Occipital lobe (tissue), 2 donors: ENCODE results near the gene USE1. TPM values are rescaled to one million over a fixed set of nuclear protein-coding genes. Genes with fewer than 3 reads are reported as not detected.

Source experiments
- DNase-seq: peaks from one replicate; lab custom pipeline; 2025; lab: John Stamatoyannopoulos, UW
- total RNA-seq: library from RNA; depleted of rRNA; stranded (reverse); fragments of >200 nt; gene quantifications from one replicate; pipeline ENCODE4 v1.2.3, GENCODE V29; 2014

USE1 gene
- total RNA-seq, 1 donor from 2014 or later, result 10.1 TPM

- peak; percentile 17 for DNase-seq
Observed at GRCh38 chr19:17205237-17206140, 9.7 kb upstream of the USE1 start.

GRCh38 chr19:17206736-17207581 is 8.2 kb upstream of the USE1 start:
- DNase-seq, result no peak

GRCh38 chr19:17209126-17210036 is 5.8 kb upstream of the USE1 start:
- DNase-seq, result no peak

GRCh38 chr19:17210296-17210695 is 4.9 kb upstream of the USE1 start:
- DNase-seq, result no peak

- DNase-seq, result no peak
Observed at GRCh38 chr19:17211547-17212446, 3.4 kb upstream of the USE1 start.

GRCh38 chr19:17213334-17213733 is 1.8 kb upstream of the USE1 start:
- DNase-seq, result no peak

GRCh38 chr19:17214508-17215126 is 540 bp upstream of the USE1 start:
- no peak for DNase-seq

- no peak for DNase-seq
Observed at GRCh38 chr19:17216058-17216670, 1.0 kb downstream of the USE1 start.

GRCh38 chr19:17219286-17219685 is 4.1 kb downstream of the USE1 start:
- DNase-seq, result no peak

GRCh38 chr19:17220207-17220758 is 5.1 kb downstream of the USE1 start:
- no peak for DNase-seq

GRCh38 chr19:17225053-17225452 is 9.9 kb downstream of the USE1 start:
- DNase-seq, result no peak

GRCh38 chr19:17226002-17226933 is 11.1 kb downstream of the USE1 start, which contains the start of gene OCEL1:
Gene OCEL1 (plus strand): TSS chr19:17226226. CDS start chr19:17226248, 22 bp downstream.
- DNase-seq, result peak; percentile 97

- DNase-seq, result no peak
Observed at GRCh38 chr19:17227798-17228367, 12.7 kb downstream of the USE1 start.

GRCh38 chr19:17229890-17230289 is 14.7 kb downstream of the USE1 start:
- DNase-seq, result no peak

- no peak for DNase-seq
Observed at GRCh38 chr19:17232258-17232657, 17.1 kb downstream of the USE1 start.

- no peak for DNase-seq
Observed at GRCh38 chr19:17234911-17235299, 19.7 kb downstream of the USE1 start.

- peak; percentile 50 for DNase-seq
Observed at GRCh38 chr19:17235300-17235970, 20.3 kb downstream of the USE1 start.
